Ectodermal cell (in vitro differentiated cells): Measurements from ENCODE around the gene PGA4.
"Not testable (repeated sequence)": the region's sequence is repeated elsewhere in the genome, so short reads cannot be mapped to it uniquely, and the experiment has no call there.

Experiments
- H3K27ac ChIP-seq: 2 replicates; pipeline ENCODE4 v1.7.0; 2013; ENCODE audit warnings: mild to moderate bottlenecking, low read depth, low read length; ENCODE audit not compliant: insufficient read depth, poor library complexity, severe bottlenecking
- H3K27me3 ChIP-seq: 2 replicates; pipeline ENCODE4 v1.7.0; 2013; ENCODE audit warnings: mild to moderate bottlenecking, low read length; ENCODE audit not compliant: insufficient read depth, control insufficient read depth, poor library complexity, severe bottlenecking
- H3K36me3 ChIP-seq: one replicate; pipeline ENCODE4 v1.7.0; 2013; ENCODE audit warnings: low read length; ENCODE audit not compliant: control insufficient read depth, insufficient read depth
- H3K4me1 ChIP-seq: one replicate; pipeline ENCODE4 v1.7.0; 2013; ENCODE audit warnings: low read length; ENCODE audit not compliant: control insufficient read depth, insufficient read depth
- H3K4me3 ChIP-seq: 2 replicates; pipeline ENCODE4 v1.7.0; 2013; ENCODE audit warnings: low read depth, low read length, control low read depth; ENCODE audit not compliant: insufficient read depth
- H3K9me3 ChIP-seq: 2 replicates; pipeline ENCODE4 v1.7.0; 2013; ENCODE audit warnings: mild to moderate bottlenecking, low read length, moderate library complexity; ENCODE audit not compliant: control insufficient read depth
- WGBS, 2 experiments: methylation state at CpG; one replicate each; pipeline ENCODE4 v1.1.7; 2013; ENCODE audit warnings: missing lambda C conversion rate in 2 of 2; 5-methylcytosine and 5-hydroxymethylcytosine counted together

Gene PGA4

DNA sequence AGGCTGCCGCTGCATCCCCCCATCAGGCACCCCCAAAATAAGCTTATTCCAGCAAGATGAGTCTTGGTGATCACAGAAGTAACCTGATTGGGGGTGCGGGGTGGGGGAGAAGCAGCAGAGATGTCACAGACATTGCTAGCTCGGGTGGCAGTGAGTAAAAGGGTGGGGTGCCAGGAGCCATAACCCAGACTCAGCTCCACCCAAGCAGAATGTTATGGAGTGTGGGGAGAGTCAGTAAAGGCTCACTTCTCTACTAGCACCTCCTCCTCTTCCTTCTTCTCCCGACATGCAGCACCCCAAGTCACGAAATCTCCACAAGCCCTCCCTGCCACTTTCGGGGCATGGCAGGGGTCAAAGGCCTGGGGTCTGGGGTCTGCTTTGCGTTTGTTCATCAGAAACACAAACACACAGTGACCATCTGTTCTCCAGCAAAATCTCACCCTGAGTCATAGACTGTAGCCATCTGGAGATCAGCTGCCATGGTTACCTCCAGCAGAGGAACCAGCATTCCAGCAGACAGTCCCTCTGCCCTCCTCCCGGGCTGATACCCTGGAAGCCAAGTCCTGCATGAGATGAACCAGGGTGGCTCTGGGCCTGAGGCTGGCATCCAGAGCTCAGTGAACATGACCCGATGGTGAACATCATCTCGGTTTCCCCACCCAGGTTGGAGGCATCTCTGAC, 4.5 kb downstream of the PGA4 start:
- not testable (repeated sequence) for H3K27ac ChIP-seq, H3K4me3 ChIP-seq, H3K27me3 ChIP-seq, H3K9me3 ChIP-seq, H3K4me1 ChIP-seq, H3K36me3 ChIP-seq
- WGBS, 2 experiments: no CpG with 5 or more reads among the region's 10 CpGs

DNA sequence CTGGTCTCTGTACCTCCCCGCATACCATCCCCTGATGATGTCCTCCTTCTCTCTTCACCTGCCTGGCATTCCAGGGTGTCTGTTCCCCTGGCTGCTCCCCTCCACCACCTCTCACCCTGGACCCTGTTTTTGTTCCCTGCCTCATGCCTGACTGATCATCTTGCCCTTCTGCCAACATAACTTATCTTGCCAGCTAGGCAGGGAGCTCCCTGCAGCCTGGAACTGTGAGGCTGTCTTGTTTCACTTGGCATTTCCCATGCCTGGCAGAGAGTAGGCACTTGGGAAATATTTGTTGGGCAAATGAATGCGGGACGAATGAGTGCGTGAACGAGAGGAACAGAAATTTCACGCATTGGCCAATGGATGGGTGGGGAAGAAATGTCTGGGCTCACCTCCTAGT, 7.3 kb downstream of the PGA4 start:
- WGBS, 2 experiments: no CpG with 5 or more reads among the region's 6 CpGs
- H3K36me3 ChIP-seq, H3K27ac ChIP-seq, H3K27me3 ChIP-seq, H3K4me3 ChIP-seq, H3K4me1 ChIP-seq, H3K9me3 ChIP-seq: not testable (repeated sequence)

DNA sequence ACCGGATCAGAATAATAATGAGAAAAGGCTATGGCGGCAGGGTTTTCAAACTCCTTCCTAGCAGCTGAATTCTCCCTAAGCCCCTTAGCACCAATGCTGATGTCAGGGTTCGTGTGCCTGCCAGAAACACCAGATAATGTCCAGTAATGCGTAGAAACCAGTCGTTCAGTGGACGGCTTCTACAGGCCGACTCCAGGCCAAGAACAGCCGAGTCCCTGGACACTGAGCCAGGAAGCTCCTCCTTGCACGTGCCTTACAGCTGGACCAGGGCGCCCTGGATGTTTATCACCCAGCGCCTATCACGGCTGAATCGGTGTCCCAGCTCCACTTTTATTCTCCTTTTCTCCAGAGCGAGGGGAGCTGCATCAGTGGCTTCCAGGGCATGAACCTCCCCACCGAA, 8.9 kb downstream of the PGA4 start:
- WGBS, 2 experiments: no CpG with 5 or more reads among the region's 15 CpGs
- not testable (repeated sequence) for H3K4me1 ChIP-seq, H3K27ac ChIP-seq, H3K4me3 ChIP-seq, H3K27me3 ChIP-seq, H3K9me3 ChIP-seq, H3K36me3 ChIP-seq

DNA sequence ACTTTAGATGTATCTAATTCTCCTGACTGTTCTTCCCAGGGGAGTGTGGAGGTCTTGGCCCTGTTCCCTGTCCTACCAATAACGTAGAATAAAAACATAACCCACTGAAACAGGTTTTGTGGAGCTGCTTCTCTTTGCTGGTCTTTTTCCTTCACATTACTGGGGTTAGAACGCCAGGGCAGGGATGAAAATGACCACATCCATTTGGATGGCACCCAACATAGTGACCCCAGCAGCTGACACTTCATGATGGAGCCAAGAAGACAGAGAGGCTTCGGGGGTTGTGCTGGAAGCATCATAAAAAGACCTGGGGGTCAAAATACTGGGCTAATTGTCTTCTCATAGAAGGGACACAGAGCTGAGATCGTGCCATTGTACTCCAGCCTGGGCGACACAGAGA, 9.4 kb downstream of the PGA4 start:
- H3K9me3 ChIP-seq, H3K36me3 ChIP-seq, H3K4me3 ChIP-seq, H3K4me1 ChIP-seq, H3K27me3 ChIP-seq, H3K27ac ChIP-seq: not testable (repeated sequence)
- no CpG with 5 or more reads among the region's 5 CpGs for WGBS, 2 experiments

DNA sequence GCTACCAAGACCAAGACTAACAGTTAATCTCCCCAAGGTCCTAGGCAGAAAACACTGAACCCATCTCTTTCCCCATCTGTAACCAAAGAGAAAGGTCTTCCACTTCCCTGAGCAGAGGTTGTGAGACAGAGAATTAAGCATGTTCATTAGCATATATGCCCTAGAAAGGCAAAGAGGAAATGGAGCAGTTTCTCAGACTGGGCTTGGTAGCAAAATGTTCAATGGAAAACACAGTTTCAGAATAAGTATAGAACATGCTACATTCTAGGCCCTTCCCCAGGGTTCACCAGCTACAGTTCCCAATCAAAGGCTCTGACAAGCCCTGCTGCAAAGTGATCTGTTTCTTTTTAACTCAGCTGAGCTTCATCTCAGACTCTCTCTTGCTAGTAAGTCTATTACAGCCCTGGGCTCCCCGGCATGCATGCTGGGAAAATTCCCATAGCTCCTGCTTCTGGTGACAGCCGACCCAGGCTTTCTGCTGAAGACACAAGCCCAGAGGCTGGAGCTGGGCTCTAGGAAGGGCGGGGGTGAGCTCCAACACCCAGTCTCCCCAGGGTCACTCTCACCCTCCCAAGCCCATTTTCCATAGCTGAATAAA, 10.5 kb downstream of the PGA4 start:
- H3K9me3 ChIP-seq, H3K36me3 ChIP-seq, H3K4me1 ChIP-seq, H3K27ac ChIP-seq, H3K4me3 ChIP-seq, H3K27me3 ChIP-seq: not testable (repeated sequence)
- WGBS, 2 experiments: no CpG with 5 or more reads among the region's 3 CpGs

DNA sequence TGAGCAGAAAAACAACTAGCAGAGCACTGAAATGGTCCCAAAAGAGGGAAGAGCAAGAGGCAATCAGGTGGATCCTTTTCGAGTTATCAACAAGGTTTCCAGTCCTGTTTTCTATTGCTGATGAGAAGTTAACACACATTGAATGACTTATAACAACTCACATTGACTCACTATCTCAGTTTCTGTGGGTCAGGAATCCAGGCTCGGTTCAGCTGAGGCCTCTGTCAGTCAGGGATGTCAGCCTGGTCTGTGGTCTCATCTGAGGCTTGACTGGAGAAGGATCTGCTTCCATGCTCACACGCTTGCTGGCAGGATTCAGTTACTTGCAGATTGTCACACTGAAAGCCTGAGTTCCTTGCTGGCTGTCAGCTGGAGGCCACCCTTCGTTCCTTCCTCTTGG, 15.0 kb downstream of the PGA4 start:
- WGBS, 2 experiments: no CpG with 5 or more reads among the region's 4 CpGs
- not testable (repeated sequence) for H3K9me3 ChIP-seq, H3K4me3 ChIP-seq, H3K36me3 ChIP-seq, H3K4me1 ChIP-seq, H3K27me3 ChIP-seq, H3K27ac ChIP-seq

DNA sequence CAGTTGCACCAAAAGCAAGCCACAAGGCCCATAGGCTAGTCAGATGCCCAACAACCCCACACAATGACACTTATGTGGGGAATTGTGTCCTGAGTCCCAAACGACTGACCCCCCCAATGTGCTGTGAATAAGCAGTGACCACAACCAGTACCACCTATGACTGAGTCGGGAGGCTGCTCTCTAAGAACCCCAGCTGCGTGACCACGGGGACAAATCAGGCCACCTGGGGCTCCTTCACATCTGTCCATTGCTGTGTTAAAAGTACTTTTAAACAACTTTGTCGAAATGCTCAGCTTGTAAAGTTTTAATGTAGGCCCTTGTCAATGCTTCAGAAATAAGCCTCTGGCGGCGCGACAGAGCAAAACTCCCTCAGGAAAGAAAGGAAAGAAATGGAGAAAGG, 18.1 kb downstream of the PGA4 start:
- H3K27me3 ChIP-seq, H3K4me1 ChIP-seq, H3K9me3 ChIP-seq, H3K36me3 ChIP-seq, H3K4me3 ChIP-seq, H3K27ac ChIP-seq: not testable (repeated sequence)
- WGBS, 2 experiments: 44 to 48% methylated on average over 5 of the region's 8 CpGs

DNA sequence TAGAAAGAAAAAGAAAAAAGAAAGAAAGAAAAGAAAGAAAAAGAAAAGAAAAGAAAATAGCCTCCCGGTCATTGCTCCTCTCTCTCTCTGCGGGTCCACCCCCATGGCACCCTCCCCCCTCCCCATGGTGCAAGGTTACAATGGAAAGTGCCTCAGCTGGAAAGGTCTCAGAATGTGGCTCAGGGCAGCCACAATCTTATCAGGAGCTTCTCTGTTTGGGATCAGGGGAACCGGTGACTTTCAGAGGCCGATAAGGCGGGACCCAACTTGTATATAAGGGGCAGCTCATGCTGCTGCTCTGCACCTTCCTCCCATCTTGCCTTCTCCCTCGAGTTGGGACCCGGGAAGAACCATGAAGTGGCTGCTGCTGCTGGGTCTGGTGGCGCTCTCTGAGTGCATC, 18.7 kb downstream of the PGA4 start, which contains the start of gene PGA5:
Gene PGA5 (plus strand): TSS at position 301 of the 400 bp plus-strand sequence. CDS start 52 bp downstream, at position 353.
- H3K9me3 ChIP-seq, H3K27ac ChIP-seq, H3K36me3 ChIP-seq, H3K4me3 ChIP-seq, H3K27me3 ChIP-seq, H3K4me1 ChIP-seq: not testable (repeated sequence)
- no CpG with 5 or more reads among the region's 8 CpGs for WGBS, 2 experiments

DNA sequence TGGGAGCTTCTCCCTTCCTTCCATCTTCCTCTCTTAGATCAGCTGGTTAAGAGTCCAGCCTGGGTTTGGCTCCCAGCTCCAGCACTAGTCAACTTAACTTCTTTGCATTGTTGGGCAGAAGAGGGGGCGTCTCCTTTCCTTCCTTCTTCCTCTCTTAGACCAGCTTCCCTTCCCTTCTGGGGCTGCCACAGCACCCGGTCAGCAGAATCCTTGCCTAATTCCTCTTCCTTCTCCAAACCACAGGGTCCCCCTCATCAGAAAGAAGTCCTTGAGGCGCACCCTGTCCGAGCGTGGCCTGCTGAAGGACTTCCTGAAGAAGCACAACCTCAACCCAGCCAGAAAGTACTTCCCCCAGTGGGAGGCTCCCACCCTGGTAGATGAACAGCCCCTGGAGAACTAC, 19.4 kb downstream of the PGA4 start:
- H3K4me3 ChIP-seq, H3K36me3 ChIP-seq, H3K4me1 ChIP-seq, H3K9me3 ChIP-seq, H3K27me3 ChIP-seq, H3K27ac ChIP-seq: not testable (repeated sequence)
- no CpG with 5 or more reads among the region's 5 CpGs for WGBS, 2 experiments

DNA sequence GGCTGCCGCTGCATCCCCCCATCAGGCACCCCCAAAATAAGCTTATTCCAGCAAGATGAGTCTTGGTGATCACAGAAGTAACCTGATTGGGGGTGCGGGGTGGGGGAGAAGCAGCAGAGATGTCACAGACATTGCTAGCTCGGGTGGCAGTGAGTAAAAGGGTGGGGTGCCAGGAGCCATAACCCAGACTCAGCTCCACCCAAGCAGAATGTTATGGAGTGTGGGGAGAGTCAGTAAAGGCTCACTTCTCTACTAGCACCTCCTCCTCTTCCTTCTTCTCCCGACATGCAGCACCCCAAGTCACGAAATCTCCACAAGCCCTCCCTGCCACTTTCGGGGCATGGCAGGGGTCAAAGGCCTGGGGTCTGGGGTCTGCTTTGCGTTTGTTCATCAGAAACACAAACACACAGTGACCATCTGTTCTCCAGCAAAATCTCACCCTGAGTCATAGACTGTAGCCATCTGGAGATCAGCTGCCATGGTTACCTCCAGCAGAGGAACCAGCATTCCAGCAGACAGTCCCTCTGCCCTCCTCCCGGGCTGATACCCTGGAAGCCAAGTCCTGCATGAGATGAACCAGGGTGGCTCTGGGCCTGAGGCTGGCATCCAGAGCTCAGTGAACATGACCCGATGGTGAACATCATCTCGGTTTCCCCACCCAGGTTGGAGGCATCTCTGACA, 23.3 kb downstream of the PGA4 start:
- not testable (repeated sequence) for H3K27me3 ChIP-seq, H3K36me3 ChIP-seq, H3K4me1 ChIP-seq, H3K27ac ChIP-seq, H3K4me3 ChIP-seq, H3K9me3 ChIP-seq
- no CpG with 5 or more reads among the region's 10 CpGs for WGBS, 2 experiments
